BLaER1 treated with 17β-estradiol and CSF1 and Interleukin-3, amounts not matched to agents 10 nM and 100 nM (cell line): Measurements from ENCODE around the gene FLT4.

Source experiments
- H3K27ac ChIP-seq, 11 experiments: shearing (Covaris generic); formaldehyde crosslinking; 2 replicates each; pipeline ENCODE4 v1.8.1; 2022
- H3K27me3 ChIP-seq, 11 experiments: shearing (Covaris generic); formaldehyde crosslinking; 2 replicates each; pipeline ENCODE4 v1.8.1; 2022
- H3K36me3 ChIP-seq, 11 experiments: shearing (Covaris generic); formaldehyde crosslinking; 2 replicates each; pipeline ENCODE4 v1.8.1; 2022
- H3K4me1 ChIP-seq, 10 experiments: shearing (Covaris generic); formaldehyde crosslinking; 2 replicates each; pipeline ENCODE4 v1.8.1; 2022
- H3K4me2 ChIP-seq, 11 experiments: shearing (Covaris generic); formaldehyde crosslinking; 2 replicates each; pipeline ENCODE4 v1.8.1; 2022
- H3K4me3 ChIP-seq, 10 experiments: shearing (Covaris generic); formaldehyde crosslinking; 2 replicates each; pipeline ENCODE4 v1.8.1; 2022
- H3K9ac ChIP-seq, 11 experiments: shearing (Covaris generic); formaldehyde crosslinking; 2 replicates each; pipeline ENCODE4 v1.8.1; 2022
- H3K9me3 ChIP-seq, 11 experiments: shearing (Covaris generic); formaldehyde crosslinking; replicated peaks in 1 of 11; 2 replicates each; pipeline ENCODE4 v1.8.1; 2022
- H4K20me1 ChIP-seq, 11 experiments: shearing (Covaris generic); formaldehyde crosslinking; 2 replicates each; pipeline ENCODE4 v1.8.1; 2022
- Cebpa-rat ChIP-seq, 11 experiments: shearing (Covaris generic); IDR thresholded peaks; 2 replicates each; pipeline ENCODE4 v1.8.1; 2022

The FLT4 gene

GRCh38 chr5:180627386-180628120 is 21.8 kb downstream of the FLT4 start:
- no peak for TF ChIP-seq Cebpa-rat (IDR thresholded peaks at IDR 0.05)
- Histone ChIP-seq H3K9ac (no peak overlapping the region), H3K4me2 (peak overlapping the region in 8 of 11 experiments; percentile 38 to 72 (median 58); a peak in 15 of 22 replicates), H3K27me3 (no peaks in the 10 kb centered on the region), H3K4me1 (peaks cover 18 to 70% (median 62%) of the 10 kb centered on the region in 10 experiments), H4K20me1 (no peaks in the 10 kb centered on the region), H3K27ac (no peak overlapping the region), H3K9me3 (no peaks in the 10 kb centered on the region), H3K4me3 (no peak overlapping the region), H3K36me3 (no peaks in the 10 kb centered on the region)

DNA sequence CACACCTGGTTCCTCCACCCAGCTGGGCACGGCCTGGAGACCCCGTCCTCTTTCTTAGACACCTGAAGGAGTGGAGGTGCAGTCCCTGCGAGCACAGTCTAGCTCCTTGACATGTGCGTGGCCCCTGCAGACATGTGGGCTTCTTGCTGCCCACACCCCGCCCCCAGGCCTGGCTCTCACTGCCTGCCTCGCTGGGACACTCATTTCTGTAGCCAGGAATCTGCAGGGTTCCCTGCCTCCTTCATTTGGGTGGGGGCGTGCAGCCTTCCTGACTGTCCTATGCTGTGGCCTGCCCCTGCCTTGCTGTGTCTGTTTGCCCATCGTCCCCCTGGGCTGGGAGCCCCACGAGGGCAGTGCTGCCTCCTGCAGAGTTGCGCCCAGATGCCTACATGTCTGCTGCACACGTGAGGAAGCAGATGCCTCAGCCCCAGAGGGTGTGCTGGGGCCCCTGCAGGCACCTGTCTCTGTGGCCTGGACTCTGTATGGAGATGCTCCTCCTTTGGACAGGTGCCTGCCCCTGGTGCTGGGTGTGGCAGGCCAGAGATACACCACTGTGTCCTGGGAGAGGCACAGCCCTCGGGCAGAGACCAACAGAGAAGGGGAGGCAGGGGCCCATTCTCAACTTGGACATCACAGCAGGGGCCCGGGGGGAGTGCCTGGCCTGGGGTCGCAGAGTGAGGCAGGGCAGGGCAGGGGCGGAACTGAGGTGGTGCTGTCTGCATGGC is 22.6 kb downstream of the FLT4 start:
- H3K4me2 ChIP-seq, result peak overlapping the region in 8 of 11 experiments; percentile 38 to 72 (median 58); a peak in 15 of 22 replicates

DNA sequence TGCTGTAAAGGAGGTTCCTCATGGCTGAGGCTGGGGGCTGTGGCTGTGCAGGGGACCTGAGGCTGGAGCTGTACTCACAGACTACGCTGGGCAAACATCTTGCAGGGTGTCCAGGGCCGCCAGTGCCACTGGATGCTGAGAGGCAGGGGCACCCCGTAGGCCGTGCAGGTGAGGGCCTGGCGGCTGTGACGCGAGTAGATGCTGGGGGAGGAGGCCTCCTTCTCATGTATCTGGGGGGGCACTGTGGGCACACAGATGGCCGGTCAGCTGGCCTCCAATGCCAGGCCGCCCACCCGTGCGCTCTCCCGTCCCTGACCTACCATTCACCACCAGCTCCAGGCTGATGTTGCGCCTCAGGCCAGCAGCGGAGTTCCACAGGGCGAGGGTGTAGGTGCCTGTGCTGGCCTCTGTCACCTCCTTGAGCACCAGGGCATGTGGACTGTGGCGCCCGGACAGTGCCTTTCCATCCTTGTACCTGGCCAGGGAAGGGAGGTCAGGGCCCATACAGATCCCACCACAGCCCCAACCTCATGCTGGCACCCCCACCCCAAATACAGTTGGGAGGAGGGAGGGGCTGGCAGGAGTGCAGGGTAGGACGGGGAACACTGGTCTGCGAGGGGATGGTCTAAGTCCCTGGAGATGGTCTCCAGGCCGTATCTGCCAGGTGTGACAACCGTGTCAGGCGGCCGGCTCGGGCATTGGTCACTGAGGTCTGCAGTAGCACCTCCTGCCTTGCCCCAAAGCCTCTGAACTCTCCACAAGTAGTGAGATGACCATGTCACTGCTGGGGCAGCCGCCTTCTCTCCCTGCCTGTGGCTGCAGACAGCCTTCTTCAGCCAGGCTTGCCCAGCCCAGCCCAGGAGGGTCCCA is 23.4 kb downstream of the FLT4 start:
- peak overlapping the region in 8 of 11 experiments; percentile 38 to 72 (median 60); a peak in 14 of 22 replicates for H3K4me2 ChIP-seq
- H3K9ac ChIP-seq, result no peak overlapping the region
- H3K9me3 ChIP-seq, result no peaks in the 10 kb centered on the region
- no peaks in the 10 kb centered on the region for H4K20me1 ChIP-seq
- no peaks in the 10 kb centered on the region for H3K27me3 ChIP-seq
- no peak for TF ChIP-seq Cebpa-rat (IDR thresholded peaks at IDR 0.05)
- H3K36me3 ChIP-seq, result no peaks in the 10 kb centered on the region
- peaks cover 10 to 57% (median 49%) of the 10 kb centered on the region in 10 experiments for H3K4me1 ChIP-seq
- no peak overlapping the region for H3K27ac ChIP-seq
- H3K4me3 ChIP-seq, result no peak overlapping the region

More for the DNA sequence above, 22.6 kb downstream of the FLT4 start:
- Histone ChIP-seq H3K27ac (no peak overlapping the region), H3K36me3 (no peaks in the 10 kb centered on the region), H3K4me1 (peaks cover 11 to 62% (median 55%) of the 10 kb centered on the region in 10 experiments), H3K27me3 (no peaks in the 10 kb centered on the region), H3K9ac (no peak overlapping the region), H3K4me3 (no peak overlapping the region), H4K20me1 (no peaks in the 10 kb centered on the region), H3K9me3 (no peaks in the 10 kb centered on the region)
- no peak for TF ChIP-seq Cebpa-rat (IDR thresholded peaks at IDR 0.05)

DNA sequence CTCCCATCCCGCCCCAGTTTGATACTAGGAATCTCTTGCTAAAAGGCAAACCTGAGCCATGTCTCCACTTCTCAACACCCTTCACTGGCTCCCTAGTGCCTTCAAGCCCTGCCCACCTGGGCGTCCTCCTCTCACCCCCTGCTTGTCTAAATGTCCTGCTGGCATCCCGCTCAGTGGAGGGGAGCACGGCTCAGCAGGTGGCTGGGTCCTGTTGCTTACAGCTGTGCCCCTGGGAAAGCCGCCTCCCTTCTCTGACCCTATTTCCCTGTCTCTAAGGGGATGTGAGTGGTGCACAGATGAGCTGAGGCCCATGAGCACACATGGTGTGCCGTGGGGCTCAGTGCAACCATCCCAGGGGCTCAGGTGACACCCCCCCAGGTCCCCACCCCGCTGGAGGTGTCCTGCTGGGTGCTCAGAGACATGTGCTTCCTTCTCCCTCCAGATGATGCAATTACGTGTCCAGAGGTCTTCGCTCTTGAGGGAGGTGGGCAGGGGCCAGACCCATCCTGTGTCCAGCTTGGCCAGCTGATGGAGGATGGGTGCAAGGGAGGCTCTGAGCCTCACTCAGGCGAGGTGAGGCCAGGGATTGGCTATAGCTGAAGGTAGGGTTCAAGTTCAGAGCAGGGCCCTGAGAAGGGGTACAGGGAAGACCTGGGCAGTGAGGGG is 24.1 kb downstream of the FLT4 start:
- Histone ChIP-seq H3K27ac (no peak overlapping the region), H3K4me1 (peaks cover 10 to 57% (median 49%) of the 10 kb centered on the region in 10 experiments), H3K4me3 (no peak overlapping the region), H3K27me3 (no peaks in the 10 kb centered on the region), H3K9ac (no peak overlapping the region), H3K36me3 (no peaks in the 10 kb centered on the region), H3K4me2 (peak overlapping the region in 7 of 11 experiments; percentile 38 to 72 (median 64); a peak in 12 of 22 replicates), H4K20me1 (no peaks in the 10 kb centered on the region; a peak in 1 of 22 replicates), H3K9me3 (no peaks in the 10 kb centered on the region)
- TF ChIP-seq Cebpa-rat (IDR thresholded peaks at IDR 0.05), result no peak

DNA sequence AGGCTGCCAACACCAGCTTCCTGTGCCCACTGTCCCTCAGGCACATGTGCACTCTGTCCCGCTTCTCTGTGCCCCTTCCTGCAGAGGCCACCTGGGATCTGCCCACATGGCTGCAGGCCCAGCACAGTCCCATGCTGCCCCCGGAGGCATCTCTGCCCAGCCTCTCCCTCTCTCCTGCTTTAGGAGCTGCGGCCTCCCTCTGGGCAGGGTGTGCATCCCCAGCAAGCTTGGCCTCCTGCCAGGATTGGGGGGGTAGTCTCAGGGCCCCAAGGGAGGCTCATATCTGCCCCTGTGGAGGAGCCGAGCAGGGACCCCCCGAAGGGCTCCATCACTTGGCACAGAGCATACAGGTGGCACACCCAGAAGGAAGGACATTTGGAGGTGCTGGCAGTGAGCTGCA is 24.8 kb downstream of the FLT4 start:
- Histone ChIP-seq H3K27ac (no peak overlapping the region), H3K4me2 (peak overlapping the region in 7 of 11 experiments; percentile 15 to 72 (median 64); a peak in 13 of 22 replicates), H3K9ac (no peak overlapping the region), H3K27me3 (no peaks in the 10 kb centered on the region), H3K4me3 (no peak overlapping the region), H3K9me3 (no peaks in the 10 kb centered on the region), H3K4me1 (peaks cover 10 to 57% (median 49%) of the 10 kb centered on the region in 10 experiments), H4K20me1 (no peaks in the 10 kb centered on the region; a peak in 1 of 22 replicates), H3K36me3 (no peaks in the 10 kb centered on the region)
- no peak for TF ChIP-seq Cebpa-rat (IDR thresholded peaks at IDR 0.05)

DNA sequence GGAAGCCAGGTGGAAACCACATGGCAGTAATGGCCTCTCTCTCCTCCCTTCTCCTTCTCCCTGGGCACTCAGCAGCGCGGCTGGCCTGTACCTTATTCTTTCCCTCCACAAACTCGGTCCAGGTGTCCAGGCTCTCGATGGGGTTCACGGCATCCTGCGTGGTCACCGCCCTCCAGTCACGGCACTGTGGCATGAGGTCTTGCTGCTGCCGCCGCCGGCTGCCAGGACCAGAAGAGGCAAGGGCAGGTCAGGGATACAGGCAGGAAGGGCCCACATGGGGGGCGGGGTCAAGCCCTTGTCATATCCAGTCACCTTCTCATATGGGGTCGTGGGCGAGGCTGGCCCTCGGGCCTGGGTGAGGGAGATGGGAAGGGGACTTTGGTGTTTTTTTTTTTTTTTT is 25.6 kb downstream of the FLT4 start:
- peaks cover 10 to 57% (median 49%) of the 10 kb centered on the region in 10 experiments for H3K4me1 ChIP-seq
- no peak for TF ChIP-seq Cebpa-rat (IDR thresholded peaks at IDR 0.05)
- no peaks in the 10 kb centered on the region for H3K27me3 ChIP-seq
- H3K4me3 ChIP-seq, result no peak overlapping the region
- no peaks in the 10 kb centered on the region; a peak in 1 of 22 replicates for H4K20me1 ChIP-seq
- no peaks in the 10 kb centered on the region for H3K36me3 ChIP-seq
- peak overlapping the region in 1 of 11 experiments; percentile 42; a peak in 1 of 22 replicates for H3K27ac ChIP-seq
- no peaks in the 10 kb centered on the region for H3K9me3 ChIP-seq
- H3K9ac ChIP-seq, result no peak overlapping the region
- peak overlapping the region in 9 of 11 experiments; percentile 24 to 70 (median 59); a peak in 11 of 22 replicates for H3K4me2 ChIP-seq

DNA sequence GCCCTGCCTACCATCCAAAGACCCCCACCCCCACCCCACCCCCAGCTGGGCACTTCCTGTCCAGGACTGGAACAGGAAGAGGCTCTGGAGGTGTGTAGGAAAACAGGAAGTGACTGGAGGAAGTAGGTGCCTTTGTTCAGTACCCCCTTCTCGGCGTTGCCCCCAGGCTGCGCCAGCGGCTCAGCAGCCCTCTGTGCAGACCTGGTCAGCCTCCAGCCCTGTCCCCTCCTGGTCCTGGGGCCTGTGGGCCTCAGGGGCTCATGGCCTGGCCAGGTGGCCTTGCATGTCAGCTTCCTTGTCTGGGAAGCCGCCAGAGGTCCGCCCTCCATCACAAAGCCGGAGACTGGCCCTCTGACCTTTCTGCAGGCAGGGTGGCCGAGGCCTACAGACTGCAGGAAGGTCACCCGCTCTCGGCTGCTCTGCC is 26.0 kb downstream of the FLT4 start:
- H3K4me1 ChIP-seq, result peaks cover 10 to 57% (median 49%) of the 10 kb centered on the region in 10 experiments
- H4K20me1 ChIP-seq, result no peaks in the 10 kb centered on the region; a peak in 1 of 22 replicates
- H3K27me3 ChIP-seq, result no peaks in the 10 kb centered on the region
- TF ChIP-seq Cebpa-rat (IDR thresholded peaks at IDR 0.05), result no peak
- H3K9ac ChIP-seq, result no peak overlapping the region
- H3K36me3 ChIP-seq, result no peaks in the 10 kb centered on the region
- no peaks in the 10 kb centered on the region for H3K9me3 ChIP-seq
- no peak overlapping the region for H3K4me3 ChIP-seq
- H3K4me2 ChIP-seq, result peak overlapping the region in 10 of 11 experiments; percentile 24 to 70 (median 44); a peak in 13 of 22 replicates
- peak overlapping the region in 1 of 11 experiments; percentile 42; a peak in 1 of 22 replicates for H3K27ac ChIP-seq

GRCh38 chr5:180622910-180623309 is 26.5 kb downstream of the FLT4 start:
- Histone ChIP-seq H3K36me3 (no peaks in the 10 kb centered on the region), H3K27me3 (no peaks in the 10 kb centered on the region), H3K9ac (no peak overlapping the region), H3K4me3 (no peak overlapping the region), H4K20me1 (no peaks in the 10 kb centered on the region; a peak in 1 of 22 replicates), H3K4me2 (peak overlapping the region in 9 of 11 experiments; percentile 6 to 62 (median 34); a peak in 12 of 22 replicates), H3K9me3 (no peaks in the 10 kb centered on the region), H3K4me1 (peaks cover 10 to 53% (median 46%) of the 10 kb centered on the region in 10 experiments), H3K27ac (no peak overlapping the region)
- TF ChIP-seq Cebpa-rat (IDR thresholded peaks at IDR 0.05), result no peak
